IMR-90 (cell line): Measurements from ENCODE around the gene SCNN1B. TPM values are rescaled to one million over a fixed set of nuclear protein-coding genes. Genes with fewer than 3 reads are reported as not detected.

Experiments used
- ATAC-seq: fragments of 200-7000 bp; cut with Tn5 transposase; 2 replicates; pipeline ENCODE4 v1.9.1; 2020; ENCODE audit warnings: low read depth, mild to moderate bottlenecking, moderate library complexity
- BruUV-seq: library from RNA; stranded (reverse); fragments of 400-500 nt; replicated peaks from 2 replicates; lab custom pipeline; 2021; lab: Mats Ljungman, UMichigan
- CTCF ChIA-PET: fragments of 300-600 bp; formaldehyde crosslinking; extraction: SDS; loops from one replicate; lab custom pipeline; 2021; ENCODE audit warnings: antibody characterized with exemption; lab: Yijun Ruan, JAX
- POLR2A ChIA-PET: fragments of 300-600 bp; sonication (Branson Sonifier 250); formaldehyde crosslinking; loops from one replicate; lab custom pipeline; 2022; ENCODE audit warnings: antibody characterized with exemption; ENCODE audit not compliant: unreplicated experiment; lab: Charles Lee
- DNase-seq: peaks from one replicate; pipeline ENCODE4 v3.0.0; 2013
- H2AFZ ChIP-seq: replicated peaks from 2 replicates; pipeline ENCODE3; 2013; ENCODE audit warnings: low read length, mild to moderate bottlenecking; ENCODE audit not compliant: poor library complexity
- H2AK5ac ChIP-seq: 2 replicates; pipeline ENCODE4 v1.6.1; 2013; ENCODE audit warnings: low read depth, low read length, inconsistent platforms
- H2AK9ac ChIP-seq: replicated peaks from 2 replicates; pipeline ENCODE3; 2013; ENCODE audit warnings: mild to moderate bottlenecking, low read depth, low read length, moderate library complexity; ENCODE audit not compliant: poor library complexity
- H2BK120ac ChIP-seq: 2 replicates; pipeline ENCODE4 v1.6.1; 2013; ENCODE audit warnings: low read depth, low read length, inconsistent platforms
- H2BK15ac ChIP-seq: 3 replicates; pipeline ENCODE4 v1.6.1; 2013; ENCODE audit warnings: low read depth, low read length, inconsistent platforms
- H2BK20ac ChIP-seq: 2 replicates; pipeline ENCODE4 v1.6.1; 2013; ENCODE audit warnings: low read depth, mild to moderate bottlenecking, inconsistent platforms, low read length, moderate library complexity
- H2BK5ac ChIP-seq: 2 replicates; pipeline ENCODE4 v1.6.1; 2013; ENCODE audit warnings: mild to moderate bottlenecking, low read depth, low read length, inconsistent platforms; ENCODE audit not compliant: poor library complexity, severe bottlenecking
- H3K14ac ChIP-seq: replicated peaks from 2 replicates; pipeline ENCODE4 v1.6.1; 2013; ENCODE audit warnings: low read depth, low read length, inconsistent platforms
- H3K18ac ChIP-seq: 2 replicates; pipeline ENCODE4 v1.6.1; 2013; ENCODE audit warnings: low read depth, low read length, control low read depth
- H3K23ac ChIP-seq: 2 replicates; pipeline ENCODE4 v1.6.1; 2013; ENCODE audit warnings: low read depth, low read length, inconsistent platforms
- H3K27ac ChIP-seq: 2 replicates; pipeline ENCODE4 v1.5.1; 2013; ENCODE audit warnings: mild to moderate bottlenecking, control low read depth, low read length; ENCODE audit not compliant: insufficient read depth
- H3K27me3 ChIP-seq: 2 replicates; pipeline ENCODE4 v1.6.1; 2013; ENCODE audit warnings: low read length; ENCODE audit not compliant: control insufficient read depth, insufficient read depth
- H3K36me3 ChIP-seq: 2 replicates; pipeline ENCODE4 v1.6.1; 2013; ENCODE audit warnings: low read length, mixed read lengths; ENCODE audit not compliant: control insufficient read depth, insufficient read depth
- H3K4ac ChIP-seq: 2 replicates; pipeline ENCODE4 v1.6.1; 2013; ENCODE audit warnings: low read depth, low read length, inconsistent platforms
- H3K4me1 ChIP-seq: 2 replicates; pipeline ENCODE4 v1.6.1; 2013; ENCODE audit warnings: low read length, mixed read lengths; ENCODE audit not compliant: control insufficient read depth, insufficient read depth
- H3K4me2 ChIP-seq: 2 replicates; pipeline ENCODE4 v1.6.1; 2013; ENCODE audit warnings: low read depth, mild to moderate bottlenecking, control low read depth, low read length, moderate library complexity
- H3K4me3 ChIP-seq: 2 replicates; pipeline ENCODE4 v1.5.1; 2013; ENCODE audit warnings: low read depth, mild to moderate bottlenecking, control low read depth, low read length, moderate library complexity; ENCODE audit not compliant: insufficient read depth
- H3K56ac ChIP-seq: 2 replicates; pipeline ENCODE4 v1.6.1; 2013; ENCODE audit warnings: low read length, inconsistent platforms; ENCODE audit not compliant: insufficient read depth; ENCODE audit errors: extremely low read depth
- H3K79me1 ChIP-seq, 2 experiments: 2 replicates each; pipeline ENCODE4 v1.6.1; 2013; ENCODE audit warnings: low read length in 2 of 2, inconsistent platforms in 1 of 2, low read depth in 1 of 2
- H3K9ac ChIP-seq: 2 replicates; pipeline ENCODE4 v1.6.1; 2013; ENCODE audit warnings: low read depth, low read length, control low read depth
- H3K9me1 ChIP-seq: 2 replicates; pipeline ENCODE4 v1.6.1; 2013; ENCODE audit warnings: low read length, inconsistent platforms; ENCODE audit not compliant: insufficient read depth
- H3K9me3 ChIP-seq: 2 replicates; pipeline ENCODE4 v1.6.1; 2013; ENCODE audit warnings: low read length; ENCODE audit not compliant: control insufficient read depth, insufficient read depth
- H4K20me1 ChIP-seq: 2 replicates; pipeline ENCODE4 v1.6.1; 2013; ENCODE audit warnings: low read length, inconsistent platforms; ENCODE audit not compliant: insufficient read depth
- H4K5ac ChIP-seq: 2 replicates; pipeline ENCODE4 v1.6.1; 2013; ENCODE audit warnings: mild to moderate bottlenecking, low read depth, low read length, control low read depth
- H4K8ac ChIP-seq, 2 experiments: 2 replicates each; pipeline ENCODE4 v1.6.1; 2013; ENCODE audit warnings: low read depth in 2 of 2, low read length in 2 of 2, control low read depth in 1 of 2, inconsistent platforms in 1 of 2
- H4K91ac ChIP-seq: 2 replicates; pipeline ENCODE4 v1.6.1; 2013; ENCODE audit warnings: low read depth, low read length, inconsistent platforms; ENCODE audit not compliant: insufficient read depth
- BHLHE40 ChIP-seq: fragments of 150-350 bp; IDR thresholded peaks from 2 replicates; pipeline ENCODE4 v1.6.1; 2016; ENCODE audit warnings: mild to moderate bottlenecking, low read depth, low read length
- CEBPB ChIP-seq: IDR thresholded peaks from 2 replicates; pipeline ENCODE4 v1.6.1; 2012; ENCODE audit warnings: low read depth, low read length, improper control_type of control experiment
- CHD1 ChIP-seq: IDR thresholded peaks from 2 replicates; pipeline ENCODE4 v1.6.1; 2012; ENCODE audit warnings: low read depth, low read length, improper control_type of control experiment
- FOS ChIP-seq: fragments of 150-350 bp; IDR thresholded peaks from 2 replicates; pipeline ENCODE4 v1.6.1; 2016; ENCODE audit warnings: low read depth, low read length
- MAFK ChIP-seq: IDR thresholded peaks from 2 replicates; pipeline ENCODE4 v1.6.1; 2012; ENCODE audit warnings: low read depth, low read length, improper control_type of control experiment
- MAZ ChIP-seq: IDR thresholded peaks from 2 replicates; pipeline ENCODE4 v1.6.1; 2012; ENCODE audit warnings: low read depth, mild to moderate bottlenecking, low read length, improper control_type of control experiment, moderate library complexity, borderline replicate concordance
- MXI1 ChIP-seq: IDR thresholded peaks from 2 replicates; pipeline ENCODE4 v1.6.1; 2012; ENCODE audit warnings: low read depth, mild to moderate bottlenecking, low read length, moderate library complexity, borderline replicate concordance
- NFE2L2 ChIP-seq: fragments of 150-350 bp; IDR thresholded peaks from 2 replicates; pipeline ENCODE4 v1.6.1; 2016; ENCODE audit warnings: low read depth, mild to moderate bottlenecking, low read length
- POLR2A ChIP-seq: IDR thresholded peaks from 2 replicates; pipeline ENCODE4 v1.6.1; 2012; ENCODE audit warnings: mild to moderate bottlenecking, low read depth, low read length
- RAD21 ChIP-seq: IDR thresholded peaks from 2 replicates; pipeline ENCODE4 v1.6.1; 2012; ENCODE audit warnings: low read length, improper control_type of control experiment
- RCOR1 ChIP-seq: IDR thresholded peaks from 2 replicates; pipeline ENCODE4 v1.6.1; 2012; ENCODE audit warnings: mild to moderate bottlenecking, low read length, improper control_type of control experiment; ENCODE audit not compliant: insufficient replicate concordance
- RFX5 ChIP-seq: IDR thresholded peaks from 2 replicates; pipeline ENCODE4 v1.8.0; 2012; ENCODE audit warnings: low read depth, mild to moderate bottlenecking, low read length, moderate library complexity
- SMC3 ChIP-seq: fragments of 150-350 bp; IDR thresholded peaks from 2 replicates; pipeline ENCODE4 v1.6.1; 2016; ENCODE audit warnings: low read depth, mild to moderate bottlenecking, antibody characterized with exemption, low read length, moderate library complexity
- WGBS, 2 experiments: methylation state at CpG; one replicate each; pipeline versions ENCODE4 v1.1.5 to v1.1.7; 2013; ENCODE audit warnings: missing lambda C conversion rate in 2 of 2; ENCODE audit not compliant: insufficient read length in 1 of 2; ENCODE audit errors: extremely low coverage in 2 of 2; 5-methylcytosine and 5-hydroxymethylcytosine counted together
- dilution Hi-C: fragments of 300-500 bp; cut with HindIII; formaldehyde crosslinking; loops from one replicate; pipeline ENCODE4 v1.14.3; 2018; ENCODE audit warnings: low sequenced_read_pairs; ENCODE audit not compliant: unreplicated experiment
- in situ Hi-C: fragments of 300-500 bp; cut with MboI; formaldehyde crosslinking; loops from 3 replicates; pipeline ENCODE4 v1.14.3; 2019; ENCODE audit warnings: low sequenced_read_pairs, inconsistent platforms, mixed read lengths
- intact Hi-C: fragments of 100-400 bp; cut with micrococcal nuclease; formaldehyde crosslinking; loops from 2 replicates; pipeline ENCODE4 v1.10.0; 2022
- polyA plus RNA-seq, 3 experiments: library from polyadenylated mRNA; depleted of rRNA; stranded (reverse); fragments of >200 nt; gene quantifications; 2 replicates each; pipeline ENCODE4 v1.2.3, GENCODE V29; 2012; ENCODE audit warnings: low replicate concordance in 1 of 3
- total RNA-seq: library from RNA; depleted of rRNA; stranded (reverse); fragments of >200 nt; gene quantifications from 2 replicates; pipeline ENCODE4 v1.2.3, GENCODE V29; 2012
- TF ChIP-seq, protein P1 (sequence below): fragments of 150-350 bp; IDR thresholded peaks from 2 replicates; pipeline ENCODE4 v1.6.1; 2016; ENCODE audit warnings: low read depth, mild to moderate bottlenecking, low read length, moderate library complexity, borderline replicate concordance
- TF ChIP-seq, protein P2 (sequence below): conservative IDR thresholded peaks from 2 replicates; pipeline ENCODE4 v1.5.1; 2012; ENCODE audit warnings: mild to moderate bottlenecking, low read depth, low read length, improper control_type of control experiment
- TF ChIP-seq, protein P3 (sequence below): fragments of 150-350 bp; IDR thresholded peaks from 2 replicates; pipeline ENCODE4 v1.6.1; 2017; ENCODE audit warnings: mild to moderate bottlenecking, antibody characterized with exemption, low read length, low read depth

SCNN1B gene
- total and polyA plus RNA-seq, 2 of the 4 experiments (the other 2 are of a cell fraction): not detected

DNA sequence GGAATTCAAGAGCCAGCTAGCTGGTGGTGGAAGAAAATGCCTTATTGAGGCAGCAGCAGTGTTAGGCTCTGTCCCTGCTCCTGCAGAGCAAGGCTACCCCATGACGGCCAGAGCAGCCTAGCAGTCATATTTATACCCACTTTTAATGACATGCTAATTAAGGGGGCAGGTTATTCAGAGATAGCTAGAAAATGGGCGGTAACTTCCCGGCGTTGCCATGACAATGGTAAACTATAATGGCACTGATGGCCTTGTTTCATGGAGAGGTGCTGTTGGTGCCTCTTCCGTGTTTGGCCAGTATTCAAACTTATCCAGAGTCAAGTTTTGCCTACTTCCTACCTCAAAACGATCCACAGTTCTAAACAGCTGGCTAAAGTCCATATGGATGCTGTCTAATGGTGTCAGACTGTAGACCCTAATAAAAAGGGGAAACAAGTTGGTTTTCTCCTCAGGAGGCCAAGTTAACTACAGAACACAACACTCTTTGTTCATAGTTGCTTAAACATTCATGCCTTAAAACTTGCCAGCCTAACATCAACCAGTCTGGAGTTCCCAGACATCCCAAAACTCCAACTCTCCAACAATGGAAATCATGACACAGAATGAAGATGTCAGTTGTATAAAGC, 3.7 kb upstream of the SCNN1B start:
- no peak for ATAC-seq
- H3K27me3 ChIP-seq: peaks cover 20% of the 10 kb centered on the region
- POLR2A ChIA-PET: no interaction called here
- H2BK5ac ChIP-seq: no peak overlapping the region
- in situ Hi-C loops (no loop called here), dilution Hi-C loops (no loop called here), intact Hi-C loops (no loop called here)
- H2BK20ac ChIP-seq: no peak overlapping the region
- H3K4me1 ChIP-seq: no peaks in the 10 kb centered on the region
- H3K9ac ChIP-seq: no peak overlapping the region
- H3K27ac ChIP-seq: no peak overlapping the region
- H4K8ac ChIP-seq: no peak overlapping the region
- no peak overlapping the region for H3K23ac ChIP-seq
- no peaks in the 10 kb centered on the region for H3K36me3 ChIP-seq
- H2AK9ac ChIP-seq: no peak overlapping the region
- H3K14ac ChIP-seq: no peak overlapping the region
- H3K4me3 ChIP-seq: no peak overlapping the region
- no CpG with 5 or more reads among the region's 6 CpGs for WGBS, 2 experiments
- H3K4ac ChIP-seq: no peak overlapping the region
- no TSS peak for BruUV-seq
- H2AK5ac ChIP-seq: no peak overlapping the region
- no peak overlapping the region for H4K91ac ChIP-seq
- no peaks in the 10 kb centered on the region for H4K20me1 ChIP-seq
- no peak overlapping the region for H3K56ac ChIP-seq
- no peak overlapping the region for H2BK15ac ChIP-seq
- H4K5ac ChIP-seq: no peak overlapping the region
- no peak for TF ChIP-seq RCOR1
- TF ChIP-seq, protein P1, sequence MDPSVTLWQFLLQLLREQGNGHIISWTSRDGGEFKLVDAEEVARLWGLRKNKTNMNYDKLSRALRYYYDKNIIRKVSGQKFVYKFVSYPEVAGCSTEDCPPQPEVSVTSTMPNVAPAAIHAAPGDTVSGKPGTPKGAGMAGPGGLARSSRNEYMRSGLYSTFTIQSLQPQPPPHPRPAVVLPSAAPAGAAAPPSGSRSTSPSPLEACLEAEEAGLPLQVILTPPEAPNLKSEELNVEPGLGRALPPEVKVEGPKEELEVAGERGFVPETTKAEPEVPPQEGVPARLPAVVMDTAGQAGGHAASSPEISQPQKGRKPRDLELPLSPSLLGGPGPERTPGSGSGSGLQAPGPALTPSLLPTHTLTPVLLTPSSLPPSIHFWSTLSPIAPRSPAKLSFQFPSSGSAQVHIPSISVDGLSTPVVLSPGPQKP: no peak
- TF ChIP-seq MAZ: no peak
- TF ChIP-seq MXI1: no peak
- TF ChIP-seq, protein P2, sequence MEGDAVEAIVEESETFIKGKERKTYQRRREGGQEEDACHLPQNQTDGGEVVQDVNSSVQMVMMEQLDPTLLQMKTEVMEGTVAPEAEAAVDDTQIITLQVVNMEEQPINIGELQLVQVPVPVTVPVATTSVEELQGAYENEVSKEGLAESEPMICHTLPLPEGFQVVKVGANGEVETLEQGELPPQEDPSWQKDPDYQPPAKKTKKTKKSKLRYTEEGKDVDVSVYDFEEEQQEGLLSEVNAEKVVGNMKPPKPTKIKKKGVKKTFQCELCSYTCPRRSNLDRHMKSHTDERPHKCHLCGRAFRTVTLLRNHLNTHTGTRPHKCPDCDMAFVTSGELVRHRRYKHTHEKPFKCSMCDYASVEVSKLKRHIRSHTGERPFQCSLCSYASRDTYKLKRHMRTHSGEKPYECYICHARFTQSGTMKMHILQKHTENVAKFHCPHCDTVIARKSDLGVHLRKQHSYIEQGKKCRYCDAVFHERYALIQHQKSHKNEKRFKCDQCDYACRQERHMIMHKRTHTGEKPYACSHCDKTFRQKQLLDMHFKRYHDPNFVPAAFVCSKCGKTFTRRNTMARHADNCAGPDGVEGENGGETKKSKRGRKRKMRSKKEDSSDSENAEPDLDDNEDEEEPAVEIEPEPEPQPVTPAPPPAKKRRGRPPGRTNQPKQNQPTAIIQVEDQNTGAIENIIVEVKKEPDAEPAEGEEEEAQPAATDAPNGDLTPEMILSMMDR: no peak
- no peak for TF ChIP-seq CEBPB
- TF ChIP-seq SMC3: no peak
- TF ChIP-seq NFE2L2: no peak
- TF ChIP-seq RFX5: no peak
- TF ChIP-seq, protein P3, sequence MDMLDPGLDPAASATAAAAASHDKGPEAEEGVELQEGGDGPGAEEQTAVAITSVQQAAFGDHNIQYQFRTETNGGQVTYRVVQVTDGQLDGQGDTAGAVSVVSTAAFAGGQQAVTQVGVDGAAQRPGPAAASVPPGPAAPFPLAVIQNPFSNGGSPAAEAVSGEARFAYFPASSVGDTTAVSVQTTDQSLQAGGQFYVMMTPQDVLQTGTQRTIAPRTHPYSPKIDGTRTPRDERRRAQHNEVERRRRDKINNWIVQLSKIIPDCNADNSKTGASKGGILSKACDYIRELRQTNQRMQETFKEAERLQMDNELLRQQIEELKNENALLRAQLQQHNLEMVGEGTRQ: no peak
- no peak for TF ChIP-seq MAFK
- TF ChIP-seq POLR2A: no peak
- no peak for TF ChIP-seq BHLHE40
- no peak for TF ChIP-seq CHD1
- TF ChIP-seq RAD21: no peak
- no peak for TF ChIP-seq FOS
- no peak overlapping the region for H2AFZ ChIP-seq
- no peak overlapping the region for H2BK120ac ChIP-seq
- no peaks in the 10 kb centered on the region for H3K9me1 ChIP-seq
- H3K18ac ChIP-seq: no peak overlapping the region
- no peaks in the 10 kb centered on the region for H3K9me3 ChIP-seq
- H3K4me2 ChIP-seq: no peak overlapping the region
- H3K79me1 ChIP-seq: no peaks in the 10 kb centered on the region
- CTCF ChIA-PET: no interaction called here
- no peak for DNase-seq
